Measurements from ENCODE around the gene CACNG3.
"Not testable (repeated sequence)": the region's sequence is repeated elsewhere in the genome, so short reads cannot be mapped to it uniquely, and the experiment has no call there.

DNA sequence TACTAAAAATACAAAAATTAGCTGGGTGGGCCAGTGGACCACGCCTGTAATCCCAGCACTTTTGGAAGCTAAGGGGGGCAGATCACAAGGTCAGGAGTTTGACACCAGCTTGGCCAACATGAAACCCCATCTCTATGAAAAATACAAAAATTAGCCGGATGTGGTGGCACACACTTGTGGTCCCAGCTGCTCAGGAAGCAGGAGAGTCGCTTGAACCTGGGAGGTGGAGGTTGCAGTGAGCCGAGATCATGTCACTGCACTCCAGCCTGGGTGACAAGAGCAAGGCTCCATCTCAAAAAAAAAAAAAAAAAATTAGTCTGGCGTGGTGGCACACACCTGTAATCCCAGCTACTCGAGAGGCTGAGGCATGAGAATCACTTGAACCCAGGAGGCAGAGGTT lies 44.6 kb downstream of the CACNG3 start:
- not testable (repeated sequence) for TF ChIP-seq CTCF, POLR2AphosphoS5 (IDR thresholded peaks at IDR 0.05)
